GM18519 (cell line): ENCODE measurements around the gene SLC26A6.

Experiments used
- ATAC-seq: cut with Tn5 transposase; IDR thresholded peaks from one replicate; pipeline ENCODE4 v1.9.1; 2021; ENCODE audit warnings: mild to moderate bottlenecking, moderate library complexity; ENCODE audit not compliant: unreplicated experiment, low FRiP score

The SLC26A6 gene, protein sequence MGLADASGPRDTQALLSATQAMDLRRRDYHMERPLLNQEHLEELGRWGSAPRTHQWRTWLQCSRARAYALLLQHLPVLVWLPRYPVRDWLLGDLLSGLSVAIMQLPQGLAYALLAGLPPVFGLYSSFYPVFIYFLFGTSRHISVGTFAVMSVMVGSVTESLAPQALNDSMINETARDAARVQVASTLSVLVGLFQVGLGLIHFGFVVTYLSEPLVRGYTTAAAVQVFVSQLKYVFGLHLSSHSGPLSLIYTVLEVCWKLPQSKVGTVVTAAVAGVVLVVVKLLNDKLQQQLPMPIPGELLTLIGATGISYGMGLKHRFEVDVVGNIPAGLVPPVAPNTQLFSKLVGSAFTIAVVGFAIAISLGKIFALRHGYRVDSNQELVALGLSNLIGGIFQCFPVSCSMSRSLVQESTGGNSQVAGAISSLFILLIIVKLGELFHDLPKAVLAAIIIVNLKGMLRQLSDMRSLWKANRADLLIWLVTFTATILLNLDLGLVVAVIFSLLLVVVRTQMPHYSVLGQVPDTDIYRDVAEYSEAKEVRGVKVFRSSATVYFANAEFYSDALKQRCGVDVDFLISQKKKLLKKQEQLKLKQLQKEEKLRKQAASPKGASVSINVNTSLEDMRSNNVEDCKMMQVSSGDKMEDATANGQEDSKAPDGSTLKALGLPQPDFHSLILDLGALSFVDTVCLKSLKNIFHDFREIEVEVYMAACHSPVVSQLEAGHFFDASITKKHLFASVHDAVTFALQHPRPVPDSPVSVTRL

GRCh38 chr3:48635222-48636021 lies at the start of gene SLC26A6:
Gene SLC26A6 (minus strand): TSS chr3:48635461. CDS start chr3:48635393, 68 bp downstream.
- ATAC-seq = peak; percentile 68

- ATAC-seq = no peak
Observed at GRCh38 chr3:48684480-48685143, 49.4 kb upstream of the SLC26A6 start.

DNA sequence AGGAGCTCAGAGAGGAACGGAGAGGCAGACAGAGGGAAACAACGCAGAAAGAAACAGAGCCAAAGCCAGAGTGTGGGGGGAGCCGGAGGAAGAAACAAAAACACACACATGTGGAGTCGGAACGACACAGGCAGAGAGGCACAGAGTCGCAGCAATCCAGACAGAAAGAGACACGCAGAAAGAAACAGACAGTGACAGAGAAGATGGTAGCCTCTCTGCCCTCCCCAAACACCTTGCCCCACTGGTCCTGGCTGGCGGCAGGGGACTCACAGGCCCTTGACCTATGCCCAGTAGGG lies 48.7 kb upstream of the SLC26A6 start:
- ATAC-seq = no peak

GRCh38 chr3:48682786-48683185 lies 47.5 kb upstream of the SLC26A6 start:
- no peak for ATAC-seq

DNA sequence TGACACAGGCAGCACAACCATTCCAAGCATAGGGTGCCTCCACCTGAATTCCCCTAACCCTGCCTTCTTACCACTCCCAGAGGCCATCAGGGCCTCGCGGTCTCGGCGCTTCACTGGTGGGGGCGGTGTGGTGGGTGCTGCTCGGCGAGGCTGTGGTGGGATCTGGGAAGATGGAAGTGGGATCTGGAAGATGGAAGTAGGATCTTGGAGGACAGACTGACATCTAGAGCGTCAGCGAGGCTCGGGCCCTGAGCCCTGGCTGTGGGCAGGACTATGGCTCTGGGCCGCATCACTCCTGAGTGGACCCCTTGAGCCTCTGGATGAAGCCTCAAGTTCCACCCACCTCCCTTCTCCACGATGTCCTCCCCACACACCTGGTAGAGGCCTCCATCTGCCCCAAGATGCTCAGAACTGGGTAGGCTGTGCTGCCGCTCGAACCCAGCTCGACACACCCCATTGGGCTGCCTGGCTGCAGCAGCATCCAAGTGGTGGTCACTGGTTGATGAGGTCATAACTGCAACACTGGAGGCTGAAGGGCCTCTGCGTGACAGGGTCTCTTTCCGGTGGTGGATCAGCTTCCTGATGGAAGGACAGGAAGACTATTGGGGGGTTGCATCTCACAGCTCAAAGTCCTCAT lies 46.8 kb upstream of the SLC26A6 start:
- no peak for ATAC-seq

DNA sequence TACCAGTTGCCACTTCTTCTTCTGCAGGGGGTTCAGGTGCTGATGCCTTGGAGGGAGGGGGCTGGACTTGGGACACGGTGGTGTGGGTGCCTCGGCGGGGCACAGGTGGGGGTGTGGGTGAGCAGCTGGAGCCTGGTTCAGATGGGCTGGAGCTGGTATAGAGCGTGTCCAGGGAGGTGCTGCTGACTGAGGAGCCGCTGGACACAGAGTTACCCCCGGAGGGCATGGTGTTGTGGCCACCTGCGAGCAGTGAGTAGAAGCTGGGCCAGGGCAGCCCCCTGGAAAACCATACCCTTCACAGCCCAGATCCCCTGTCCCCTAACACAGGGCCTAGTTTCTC lies 46.2 kb upstream of the SLC26A6 start:
- ATAC-seq = no peak

- no peak for ATAC-seq
Observed at GRCh38 chr3:48680811-48681540, 45.7 kb upstream of the SLC26A6 start.

- ATAC-seq = no peak
Observed at GRCh38 chr3:48679411-48680391, 44.4 kb upstream of the SLC26A6 start.

- no peak for ATAC-seq
Observed at GRCh38 chr3:48678566-48679380, 43.5 kb upstream of the SLC26A6 start.

- no peak for ATAC-seq
Observed at GRCh38 chr3:48678056-48678455, 42.8 kb upstream of the SLC26A6 start.

GRCh38 chr3:48674505-48674904 lies 39.2 kb upstream of the SLC26A6 start:
- ATAC-seq = no peak

GRCh38 chr3:48672522-48672921 lies 37.3 kb upstream of the SLC26A6 start:
- no peak for ATAC-seq

GRCh38 chr3:48664929-48665328 lies 29.7 kb upstream of the SLC26A6 start:
- ATAC-seq = no peak

DNA sequence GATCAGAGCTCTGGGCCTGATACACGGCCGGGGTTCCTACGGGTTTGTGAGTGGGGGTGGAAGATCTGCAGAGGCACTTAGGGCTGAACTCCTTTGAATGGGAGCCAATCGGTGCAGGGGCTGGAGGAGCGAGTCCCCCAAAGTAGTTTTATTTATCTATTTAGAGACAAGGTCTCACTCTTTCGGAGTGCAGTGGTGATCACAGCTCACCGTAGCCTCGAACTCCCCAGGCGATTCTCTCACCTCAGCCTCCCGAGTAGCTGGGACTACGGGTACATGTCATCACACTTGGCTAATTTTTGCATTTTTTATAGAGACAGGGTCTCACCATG lies 29.0 kb upstream of the SLC26A6 start:
- no peak for ATAC-seq

DNA sequence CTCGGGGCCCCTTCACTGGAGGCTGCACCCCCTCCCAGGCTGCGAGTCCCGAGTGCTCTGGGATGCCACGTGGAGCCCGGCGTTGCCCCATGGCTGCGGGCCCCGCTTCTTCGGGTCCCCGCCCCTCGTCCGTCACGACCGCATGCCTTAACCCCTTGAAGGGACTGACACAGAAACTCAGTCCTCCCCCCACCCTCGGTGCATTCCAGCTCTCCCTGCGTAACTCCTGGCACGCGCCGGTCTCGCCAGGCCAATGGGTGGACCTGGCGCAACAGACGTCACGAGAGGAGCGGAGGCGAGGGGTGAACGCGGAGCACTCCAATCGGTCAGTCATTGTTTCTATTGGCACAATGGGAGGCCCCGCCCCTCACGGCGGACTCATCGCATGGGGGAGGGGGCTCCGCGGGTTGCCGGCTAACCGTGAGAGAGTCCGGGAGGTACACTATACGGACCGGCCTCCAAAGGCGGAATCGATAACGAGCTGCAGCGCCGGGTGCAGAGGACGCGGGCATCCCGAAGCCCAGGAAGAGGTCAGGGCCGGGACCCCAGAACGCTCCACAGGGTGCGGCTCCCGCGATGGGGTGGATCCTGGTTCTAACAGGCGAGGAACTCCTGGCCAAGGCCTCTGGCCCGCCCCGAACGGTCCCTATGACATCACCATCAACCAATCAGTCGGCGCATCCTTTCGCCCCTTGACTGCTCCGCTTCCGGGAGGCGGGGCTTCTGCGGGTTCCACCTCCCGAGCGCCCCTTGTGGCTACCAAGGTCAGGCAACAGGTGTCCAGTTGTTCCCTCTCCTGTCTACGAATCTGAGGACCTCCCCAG lies 28.4 kb upstream of the SLC26A6 start:
- peak; percentile 51 for ATAC-seq

DNA sequence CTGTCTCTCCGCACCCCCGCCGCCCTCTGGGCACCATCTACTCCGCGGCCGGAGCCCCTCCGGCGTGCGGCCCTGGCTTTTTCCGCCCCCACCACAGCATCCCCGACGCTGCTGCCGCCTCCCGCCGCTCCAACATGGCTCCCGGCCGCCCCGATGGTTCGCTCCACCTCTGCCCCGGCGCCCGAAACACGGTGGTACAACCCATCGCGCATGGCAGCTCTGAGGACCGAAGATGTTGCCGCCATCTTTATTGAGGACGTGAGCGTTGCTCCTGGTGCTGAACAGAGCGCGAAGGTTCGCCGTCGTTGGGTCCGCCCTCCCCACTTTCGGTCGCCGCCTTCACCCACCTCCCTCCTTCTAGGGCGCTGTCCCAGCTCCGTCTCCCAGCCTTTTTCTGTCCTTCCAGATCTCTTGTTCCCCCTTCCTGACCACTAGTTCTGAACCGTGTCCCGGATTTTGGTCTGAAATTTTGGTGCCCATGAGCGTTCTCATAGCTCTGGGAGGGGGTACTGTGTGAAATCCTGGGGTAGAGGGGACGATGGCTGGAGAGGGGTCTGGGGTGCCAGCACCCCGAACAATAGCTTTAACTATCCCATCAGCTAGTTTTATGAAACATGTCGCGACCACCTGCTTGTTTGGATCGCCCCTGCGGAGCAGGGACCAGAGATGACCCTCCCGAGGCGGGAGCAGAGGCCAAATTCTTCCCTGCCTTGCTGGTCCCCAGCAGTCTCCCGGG lies 27.7 kb upstream of the SLC26A6 start, which contains the start of gene CELSR3:
TSS of gene CELSR3 (minus strand) at position 134 of the 736 bp plus-strand sequence. CDS start 252 bp downstream, outside the sequence.
- ATAC-seq = no peak
